Ishikawa (cell line): ENCODE measurements around the gene TMEM212.

Experiments used
- CEBPB ChIP-seq: IDR thresholded peaks from 2 replicates; pipeline ENCODE4 v1.6.1; 2012
- CREB1 ChIP-seq: IDR thresholded peaks from 2 replicates; pipeline ENCODE4 v1.6.1; 2012; ENCODE audit warnings: low read depth
- EP300 ChIP-seq: IDR thresholded peaks from 2 replicates; pipeline ENCODE4 v1.6.1; 2012; ENCODE audit warnings: borderline replicate concordance
- FOXM1 ChIP-seq: IDR thresholded peaks from 2 replicates; pipeline ENCODE4 v1.6.1; 2012; ENCODE audit warnings: low read depth, borderline replicate concordance
- MAX ChIP-seq: IDR thresholded peaks from 2 replicates; pipeline ENCODE4 v1.6.1; 2012
- NFIC ChIP-seq: IDR thresholded peaks from 2 replicates; pipeline ENCODE4 v1.6.1; 2012
- RAD21 ChIP-seq: IDR thresholded peaks from 2 replicates; pipeline ENCODE4 v1.6.1; 2012; ENCODE audit warnings: low read depth
- TAF1 ChIP-seq: IDR thresholded peaks from 2 replicates; pipeline ENCODE4 v1.6.1; 2012; ENCODE audit warnings: low read depth, mild to moderate bottlenecking
- TCF12 ChIP-seq: IDR thresholded peaks from 2 replicates; pipeline ENCODE4 v1.6.1; 2012; ENCODE audit warnings: low read depth
- TEAD4 ChIP-seq: IDR thresholded peaks from 2 replicates; pipeline ENCODE4 v1.6.1; 2012
- YY1 ChIP-seq: IDR thresholded peaks from 2 replicates; pipeline ENCODE4 v1.6.1; 2012; ENCODE audit warnings: low read depth
- TF ChIP-seq, protein P1 (sequence below): IDR thresholded peaks from 2 replicates; pipeline ENCODE4 v1.6.1; 2012; ENCODE audit warnings: low read depth, mild to moderate bottlenecking
- TF ChIP-seq, protein P2 (sequence below): IDR thresholded peaks from 2 replicates; pipeline ENCODE4 v1.6.1; 2012

GRCh38 chr3:171824824-171825221 lies 18.3 kb upstream of the TMEM212 start:
- TF ChIP-seq, protein P1, sequence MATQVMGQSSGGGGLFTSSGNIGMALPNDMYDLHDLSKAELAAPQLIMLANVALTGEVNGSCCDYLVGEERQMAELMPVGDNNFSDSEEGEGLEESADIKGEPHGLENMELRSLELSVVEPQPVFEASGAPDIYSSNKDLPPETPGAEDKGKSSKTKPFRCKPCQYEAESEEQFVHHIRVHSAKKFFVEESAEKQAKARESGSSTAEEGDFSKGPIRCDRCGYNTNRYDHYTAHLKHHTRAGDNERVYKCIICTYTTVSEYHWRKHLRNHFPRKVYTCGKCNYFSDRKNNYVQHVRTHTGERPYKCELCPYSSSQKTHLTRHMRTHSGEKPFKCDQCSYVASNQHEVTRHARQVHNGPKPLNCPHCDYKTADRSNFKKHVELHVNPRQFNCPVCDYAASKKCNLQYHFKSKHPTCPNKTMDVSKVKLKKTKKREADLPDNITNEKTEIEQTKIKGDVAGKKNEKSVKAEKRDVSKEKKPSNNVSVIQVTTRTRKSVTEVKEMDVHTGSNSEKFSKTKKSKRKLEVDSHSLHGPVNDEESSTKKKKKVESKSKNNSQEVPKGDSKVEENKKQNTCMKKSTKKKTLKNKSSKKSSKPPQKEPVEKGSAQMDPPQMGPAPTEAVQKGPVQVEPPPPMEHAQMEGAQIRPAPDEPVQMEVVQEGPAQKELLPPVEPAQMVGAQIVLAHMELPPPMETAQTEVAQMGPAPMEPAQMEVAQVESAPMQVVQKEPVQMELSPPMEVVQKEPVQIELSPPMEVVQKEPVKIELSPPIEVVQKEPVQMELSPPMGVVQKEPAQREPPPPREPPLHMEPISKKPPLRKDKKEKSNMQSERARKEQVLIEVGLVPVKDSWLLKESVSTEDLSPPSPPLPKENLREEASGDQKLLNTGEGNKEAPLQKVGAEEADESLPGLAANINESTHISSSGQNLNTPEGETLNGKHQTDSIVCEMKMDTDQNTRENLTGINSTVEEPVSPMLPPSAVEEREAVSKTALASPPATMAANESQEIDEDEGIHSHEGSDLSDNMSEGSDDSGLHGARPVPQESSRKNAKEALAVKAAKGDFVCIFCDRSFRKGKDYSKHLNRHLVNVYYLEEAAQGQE: no peak
- TF ChIP-seq YY1 (no peak), MAX (no peak), CEBPB (no peak), TCF12 (no peak), RAD21 (no peak), EP300 (no peak), CREB1 (no peak), NFIC (no peak), TAF1 (no peak), FOXM1 (no peak), TEAD4 (no peak)
- TF ChIP-seq, protein P2, sequence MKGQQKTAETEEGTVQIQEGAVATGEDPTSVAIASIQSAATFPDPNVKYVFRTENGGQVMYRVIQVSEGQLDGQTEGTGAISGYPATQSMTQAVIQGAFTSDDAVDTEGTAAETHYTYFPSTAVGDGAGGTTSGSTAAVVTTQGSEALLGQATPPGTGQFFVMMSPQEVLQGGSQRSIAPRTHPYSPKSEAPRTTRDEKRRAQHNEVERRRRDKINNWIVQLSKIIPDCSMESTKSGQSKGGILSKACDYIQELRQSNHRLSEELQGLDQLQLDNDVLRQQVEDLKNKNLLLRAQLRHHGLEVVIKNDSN: no peak
